GM18951 (cell line): ENCODE results near the gene CHI3L1.

Source experiments
- POLR2A ChIP-seq: IDR thresholded peaks from 4 replicates; pipeline ENCODE4 v1.6.1; 2011; ENCODE audit warnings: mild to moderate bottlenecking; ENCODE audit not compliant: insufficient read length, insufficient read depth; ENCODE audit errors: extremely low read depth
- in situ Hi-C: fragments of 300-500 bp; cut with MboI; formaldehyde crosslinking; loops from one replicate; pipeline ENCODE4 v1.12.0; 2022; ENCODE audit warnings: low sequenced_read_pairs, mixed read lengths, inconsistent platforms; ENCODE audit not compliant: unreplicated experiment

CHI3L1 gene

DNA sequence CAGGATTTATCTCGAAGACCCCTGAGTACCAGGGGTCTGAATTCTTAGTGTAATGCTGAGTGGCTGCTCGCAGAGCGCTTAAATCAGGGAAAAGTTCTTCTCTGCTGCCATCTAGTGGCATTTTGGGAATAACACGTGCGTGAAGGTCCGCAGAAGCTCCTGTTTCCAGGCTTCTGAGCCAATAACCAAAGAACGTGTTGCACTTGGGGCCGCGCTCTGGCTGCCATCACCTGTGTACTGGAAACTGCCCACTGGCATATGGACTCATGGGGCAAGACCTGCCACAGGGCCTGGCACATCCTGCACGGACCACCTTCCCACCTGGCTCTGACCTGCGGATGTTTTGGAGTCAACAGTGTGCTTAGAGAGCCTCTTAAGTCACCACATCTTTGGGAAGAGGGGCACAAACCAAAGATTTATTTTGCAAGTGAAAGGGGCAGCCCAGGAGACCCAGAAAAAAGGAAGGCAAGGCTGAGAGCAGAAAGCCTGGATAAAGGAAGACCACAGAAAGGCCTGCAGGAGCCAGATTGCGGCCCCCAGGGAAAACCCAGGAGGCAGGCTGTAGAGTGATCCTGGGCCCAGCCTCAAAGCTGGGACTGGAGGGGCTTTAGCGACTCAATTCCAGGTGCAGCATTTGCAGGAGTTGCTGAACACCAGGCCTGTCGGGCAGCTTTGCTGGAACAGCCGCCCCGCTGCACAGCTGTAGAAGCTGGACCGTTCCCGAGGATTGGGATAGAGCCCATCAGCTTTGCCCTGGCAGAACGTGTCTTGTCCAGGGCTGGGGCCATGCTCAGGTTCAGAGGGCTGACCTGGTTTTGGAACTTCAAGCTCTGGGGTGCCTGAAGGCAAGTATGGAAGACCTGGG lies 30.0 kb upstream of the CHI3L1 start:
- in situ Hi-C loops, result loop anchor here (5.0 to 10.0 kb wide), 2 partner anchors 44 to 182 kb away; no protein-coding TSS in a partner anchor
- no peak for TF ChIP-seq POLR2A

DNA sequence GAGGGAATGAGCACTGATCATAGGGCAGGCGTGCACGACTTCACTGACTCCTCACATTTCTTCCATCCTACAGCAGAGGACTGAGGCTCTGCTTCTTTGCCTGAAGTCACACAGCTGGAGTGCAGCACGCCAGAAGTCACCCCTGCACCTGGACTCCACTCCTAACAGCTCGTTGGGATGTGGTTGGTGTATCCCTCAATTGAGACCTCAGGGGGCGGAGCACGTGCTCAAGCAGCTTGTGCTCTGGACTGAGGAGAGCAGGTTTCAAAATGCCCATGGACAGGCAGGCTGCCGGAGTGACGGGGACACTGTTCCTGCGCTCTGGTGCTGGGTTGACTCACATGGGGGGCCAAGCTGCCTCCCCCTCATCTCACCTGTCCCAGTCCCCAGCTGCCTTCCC lies 29.1 kb upstream of the CHI3L1 start:
- in situ Hi-C loops, result loop anchor here (5.0 to 10.0 kb wide), 2 partner anchors 43 to 181 kb away; no protein-coding TSS in a partner anchor
- no peak for TF ChIP-seq POLR2A

DNA sequence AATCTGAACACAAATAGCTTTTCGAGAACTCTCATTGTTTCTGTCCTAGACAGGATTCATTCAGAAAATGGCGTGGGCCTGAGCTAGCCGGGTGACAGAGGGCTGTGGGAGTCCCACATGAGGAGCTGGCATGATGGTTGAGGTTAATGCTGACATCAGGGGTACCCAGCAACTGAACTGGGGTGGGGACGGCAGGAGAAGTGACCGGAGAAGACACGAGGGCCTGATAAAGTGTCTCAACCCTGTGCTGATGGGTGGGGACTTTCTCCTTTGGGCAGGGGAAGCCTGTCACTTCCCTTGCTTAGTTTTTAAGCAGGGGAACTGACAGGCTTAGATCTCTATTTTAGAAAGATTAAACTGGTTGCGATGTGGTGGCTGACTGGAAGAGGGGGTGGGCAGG lies 28.4 kb upstream of the CHI3L1 start:
- in situ Hi-C loops, result loop anchor here (5.0 to 10.0 kb wide), 2 partner anchors 43 to 180 kb away; no protein-coding TSS in a partner anchor
- no peak for TF ChIP-seq POLR2A

DNA sequence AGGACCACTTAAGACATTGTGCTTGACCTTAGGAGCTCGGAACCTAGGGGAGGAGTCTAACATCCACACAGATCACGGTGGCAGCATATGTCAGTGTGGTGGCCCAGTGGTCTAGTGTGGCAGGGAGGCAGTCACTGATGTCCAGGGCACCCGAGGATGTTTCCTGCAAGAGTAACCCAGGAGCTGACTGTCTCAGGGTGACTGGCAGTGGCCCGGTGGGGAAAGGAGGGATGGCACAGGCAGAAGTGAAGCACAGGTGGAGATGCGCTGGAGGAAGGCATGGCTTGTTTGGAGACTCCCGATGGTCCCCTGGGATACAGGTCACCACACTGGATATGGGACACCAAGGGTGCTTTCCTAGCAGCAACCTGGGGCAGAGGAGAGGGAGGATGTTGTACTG lies 26.6 kb upstream of the CHI3L1 start:
- TF ChIP-seq POLR2A, result no peak
- in situ Hi-C loops, result loop anchor here (10.0 kb wide), 1 partner anchor 178 kb away; no protein-coding TSS in a partner anchor

DNA sequence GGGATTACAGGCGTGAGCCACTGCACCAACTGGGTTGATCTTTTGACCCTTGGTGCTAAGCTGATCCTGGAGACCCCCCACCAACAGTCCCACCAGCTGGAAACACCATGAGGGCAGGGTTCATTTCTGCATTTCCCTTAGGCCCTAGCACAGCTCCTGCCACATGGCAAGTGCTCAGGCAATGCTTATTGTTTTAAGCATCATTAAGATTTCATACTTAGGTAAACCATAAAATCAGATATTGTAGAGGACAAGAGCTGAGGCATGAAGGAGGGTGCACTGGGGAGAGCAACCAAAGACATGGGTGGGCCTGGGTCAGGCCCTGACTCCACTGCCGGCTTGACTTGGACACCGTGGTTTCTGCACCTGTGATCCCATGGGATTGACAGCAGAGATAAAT lies 25.3 kb upstream of the CHI3L1 start:
- in situ Hi-C loops, result loop anchor here (10.0 kb wide), 1 partner anchor 177 kb away; no protein-coding TSS in a partner anchor
- no peak for TF ChIP-seq POLR2A

DNA sequence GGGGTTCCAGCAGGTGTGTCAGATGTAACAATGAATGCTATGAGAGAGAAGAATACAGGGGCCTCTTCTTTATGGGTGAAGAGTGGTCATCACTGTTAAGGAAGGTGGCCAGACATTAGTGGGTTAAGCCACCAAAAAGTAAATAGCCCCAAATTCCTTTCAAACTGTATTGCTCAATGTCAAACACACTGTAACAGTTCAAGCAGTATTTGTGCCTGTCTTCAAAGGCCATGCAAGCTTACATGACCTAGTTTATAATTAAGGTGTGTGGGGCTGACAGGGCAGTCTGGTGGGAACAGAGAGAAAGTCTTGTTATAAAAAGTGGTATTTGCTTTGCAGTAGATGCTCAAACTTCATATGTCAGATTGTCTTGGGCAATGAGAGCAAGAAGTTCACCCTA lies 24.5 kb upstream of the CHI3L1 start:
- in situ Hi-C loops, result loop anchor here (10.0 kb wide), 1 partner anchor 176 kb away; no protein-coding TSS in a partner anchor
- TF ChIP-seq POLR2A, result no peak

DNA sequence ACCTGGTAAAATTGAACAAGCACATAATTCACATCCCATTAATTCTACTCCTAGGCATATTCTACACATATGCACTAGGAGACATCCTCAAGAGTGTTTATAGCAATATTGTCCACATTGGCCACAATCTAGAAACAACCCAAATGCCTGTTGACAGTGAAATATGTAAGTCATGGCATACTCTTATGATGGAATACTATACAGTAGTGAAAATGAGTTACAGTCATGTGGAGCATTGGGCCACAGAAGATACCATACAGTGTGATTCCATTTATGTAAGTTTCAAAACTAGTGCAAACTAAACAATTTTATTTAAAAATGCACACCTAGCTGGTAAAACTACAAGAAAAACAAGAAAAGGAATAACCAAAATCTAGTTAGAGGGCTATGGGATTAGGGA lies 23.8 kb upstream of the CHI3L1 start:
- no peak for TF ChIP-seq POLR2A
- in situ Hi-C loops, result loop anchor here (10.0 kb wide), 1 partner anchor 176 kb away; no protein-coding TSS in a partner anchor

DNA sequence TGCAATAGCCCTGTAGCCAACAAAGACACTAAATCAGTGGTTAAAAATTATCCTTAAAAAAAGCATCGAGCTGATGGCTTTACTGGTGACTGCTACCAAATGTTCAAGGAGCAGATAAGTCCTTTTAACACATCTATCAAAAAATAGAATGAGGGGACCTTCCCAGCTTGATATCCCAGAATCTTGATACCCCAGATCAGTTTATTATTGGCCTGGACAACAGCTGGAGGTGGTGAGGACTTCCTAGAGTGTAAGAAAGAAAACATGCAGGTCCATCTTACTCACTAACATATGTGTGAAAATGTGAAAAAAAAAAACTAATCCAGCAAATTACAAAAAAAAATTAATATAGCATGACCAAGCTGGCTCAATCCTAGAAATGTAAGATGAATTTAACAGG lies 21.7 kb upstream of the CHI3L1 start:
- in situ Hi-C loops, result no loop called here
- TF ChIP-seq POLR2A, result no peak

DNA sequence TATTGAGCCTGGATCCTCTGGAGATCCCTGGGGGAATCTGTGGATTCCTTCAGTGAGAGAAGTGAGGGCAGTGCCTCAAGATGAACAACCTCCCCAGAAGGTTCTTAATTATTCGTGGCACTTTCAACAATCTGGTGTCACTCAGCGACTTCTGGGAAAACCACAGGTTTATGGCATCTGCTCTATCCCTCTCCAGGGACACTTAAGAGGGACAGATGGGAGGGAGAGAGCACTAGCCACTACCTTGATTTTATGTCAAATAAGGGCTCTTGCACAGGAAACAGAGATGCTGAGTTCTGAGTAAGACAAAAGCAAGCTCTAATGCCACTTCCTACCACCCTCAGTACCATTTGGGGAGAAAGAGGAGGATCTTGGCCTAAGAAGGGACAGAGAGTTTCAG lies 21.2 kb upstream of the CHI3L1 start:
- TF ChIP-seq POLR2A, result no peak
- in situ Hi-C loops, result no loop called here

DNA sequence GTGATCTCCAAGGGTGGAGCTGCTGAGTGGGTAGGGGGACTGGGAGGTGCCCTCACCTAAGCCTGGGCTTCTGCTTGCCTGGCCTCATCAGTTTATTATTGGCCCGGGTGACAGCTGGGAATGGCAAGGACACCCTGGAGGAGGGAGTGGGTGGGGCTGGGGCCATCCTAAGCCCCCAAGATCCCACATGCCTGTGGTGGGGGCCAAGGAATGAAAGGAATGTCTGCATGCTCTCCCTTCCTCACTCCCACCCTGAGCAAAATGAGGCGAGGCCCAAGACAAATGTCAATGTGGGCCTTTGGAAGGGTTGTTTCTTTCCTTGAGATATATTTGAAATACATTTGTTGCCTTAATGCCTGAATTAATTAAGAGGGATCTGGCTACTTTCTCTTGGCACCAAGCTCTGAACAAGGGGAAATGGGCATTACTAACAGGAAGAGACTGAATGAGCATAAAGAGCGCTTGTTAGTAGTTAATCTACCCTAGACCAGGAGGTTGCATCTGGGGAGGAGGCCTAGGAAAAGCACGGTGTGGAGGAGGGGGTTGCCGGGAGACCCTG lies 19.7 kb upstream of the CHI3L1 start:
- TF ChIP-seq POLR2A, result no peak
- in situ Hi-C loops, result no loop called here

DNA sequence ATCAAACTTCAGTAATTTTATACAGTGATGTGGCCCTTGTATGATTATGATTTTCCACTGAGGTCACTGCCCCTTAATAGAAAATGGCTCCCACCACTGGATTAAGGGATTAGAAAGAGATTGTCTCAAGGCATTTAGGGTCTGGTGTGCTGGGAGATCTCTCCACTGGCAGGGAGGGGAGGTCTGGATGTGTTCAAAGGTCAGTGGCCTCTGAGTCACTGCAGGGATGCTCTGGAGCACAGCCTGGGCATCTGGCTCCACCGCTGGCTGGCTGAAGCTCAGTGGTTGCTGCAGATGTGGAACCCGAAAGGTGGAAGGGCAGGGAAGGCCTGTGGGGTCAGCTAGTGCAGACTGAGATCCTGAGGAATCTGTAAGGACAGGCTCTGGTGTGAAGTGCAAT lies 18.3 kb upstream of the CHI3L1 start:
- no peak for TF ChIP-seq POLR2A
- in situ Hi-C loops, result no loop called here

DNA sequence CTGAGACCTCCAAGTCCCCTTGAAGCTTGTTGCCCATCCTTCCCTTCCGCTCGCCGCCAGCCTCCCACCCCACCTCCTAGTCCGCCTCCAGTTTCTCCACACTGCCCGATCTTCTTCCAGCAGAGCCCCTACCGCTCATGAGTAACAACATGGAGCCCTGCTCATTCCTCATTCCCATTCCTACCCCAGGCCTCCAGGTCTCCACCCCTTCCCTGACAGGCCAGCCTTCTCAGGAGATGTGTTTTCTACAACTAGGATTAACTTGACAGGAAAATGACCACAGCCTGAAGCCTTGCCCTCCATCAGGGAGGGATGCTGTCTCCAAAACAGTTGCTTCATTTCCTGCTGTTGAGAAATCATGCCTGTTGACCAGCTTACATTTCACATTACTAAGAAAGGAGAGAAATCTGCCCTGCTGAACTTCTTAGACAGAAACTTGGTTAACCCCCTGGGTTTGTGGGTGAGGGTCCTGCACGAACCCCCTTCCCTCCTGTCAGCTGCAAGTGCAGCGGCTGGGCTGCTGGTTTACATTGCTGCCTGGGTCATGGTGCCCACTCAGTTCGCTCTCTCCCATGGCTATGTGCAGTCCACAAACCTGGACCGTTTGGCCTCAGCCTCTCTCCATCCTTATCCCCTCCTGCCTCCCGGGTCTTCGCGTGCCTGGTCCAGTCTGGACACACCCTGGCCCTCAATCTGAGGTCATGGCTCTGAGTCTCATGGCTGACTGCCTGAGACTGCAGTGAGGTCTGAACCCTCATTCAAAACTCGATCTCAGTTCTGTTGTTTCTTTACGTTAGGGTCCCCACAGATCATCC lies 16.1 kb upstream of the CHI3L1 start:
- in situ Hi-C loops, result no loop called here
- no peak for TF ChIP-seq POLR2A
